GM18499 (cell line): ENCODE measurements around the gene FNIP2.
"Not testable (repeated sequence)": the region's sequence is repeated elsewhere in the genome, so short reads cannot be mapped to it uniquely, and the experiment has no call there.

Source experiments
- ATAC-seq: cut with Tn5 transposase; IDR thresholded peaks from one replicate; pipeline ENCODE4 v1.9.1; 2021; ENCODE audit warnings: moderate number of reproducible peaks; ENCODE audit not compliant: insufficient read depth, unreplicated experiment

The FNIP2 gene

GRCh38 chr4:158768555-158769174 is at the start of gene FNIP2:
Gene FNIP2 (plus strand): TSS chr4:158769026. CDS start chr4:158769213, 187 bp downstream.
- peak; percentile 47 for ATAC-seq

- ATAC-seq, result no peak
Observed at GRCh38 chr4:158721680-158722079, 47.1 kb upstream of the FNIP2 start.

GRCh38 chr4:158722291-158722916 is 46.4 kb upstream of the FNIP2 start:
- ATAC-seq, result peak; percentile 11

GRCh38 chr4:158722917-158723793 is 45.7 kb upstream of the FNIP2 start, which contains the start of gene PPID:
Gene PPID (minus strand): TSS chr4:158723396. CDS start chr4:158723288, 108 bp downstream.
- peak; percentile 85 for ATAC-seq

- no peak for ATAC-seq
Observed at GRCh38 chr4:158724637-158725036, 44.2 kb upstream of the FNIP2 start.

GRCh38 chr4:158726633-158727032 is 42.2 kb upstream of the FNIP2 start:
- ATAC-seq, result no peak

GRCh38 chr4:158728236-158728635 is 40.6 kb upstream of the FNIP2 start:
- no peak for ATAC-seq

- ATAC-seq, result no peak
Observed at GRCh38 chr4:158729716-158730559, 38.9 kb upstream of the FNIP2 start.

- ATAC-seq, result no peak
Observed at GRCh38 chr4:158738866-158739265, 30.0 kb upstream of the FNIP2 start.

GRCh38 chr4:158739600-158739999 is 29.2 kb upstream of the FNIP2 start:
- no peak for ATAC-seq

- no peak for ATAC-seq
Observed at GRCh38 chr4:158741326-158742021, 27.4 kb upstream of the FNIP2 start.

- ATAC-seq, result not testable (repeated sequence)
Observed at GRCh38 chr4:158746537-158746936, 22.3 kb upstream of the FNIP2 start.

- ATAC-seq, result no peak
Observed at GRCh38 chr4:158750379-158750778, 18.4 kb upstream of the FNIP2 start.

- ATAC-seq, result no peak
Observed at GRCh38 chr4:158754385-158755180, 14.2 kb upstream of the FNIP2 start.

- ATAC-seq, result not testable (repeated sequence)
Observed at GRCh38 chr4:158755819-158756218, 13.0 kb upstream of the FNIP2 start.

GRCh38 chr4:158756588-158756987 is 12.2 kb upstream of the FNIP2 start:
- no peak for ATAC-seq

GRCh38 chr4:158758142-158758541 is 10.7 kb upstream of the FNIP2 start:
- no peak for ATAC-seq

- no peak for ATAC-seq
Observed at GRCh38 chr4:158758703-158759102, 10.1 kb upstream of the FNIP2 start.

- not testable (repeated sequence) for ATAC-seq
Observed at GRCh38 chr4:158759539-158759938, 9.3 kb upstream of the FNIP2 start.
